ENCODE data around the gene HOMER1. TPM values are rescaled to one million over a fixed set of nuclear protein-coding genes. Genes with fewer than 3 reads are reported as not detected.

HOMER1 gene
- total RNA-seq, 1 donor from 2014 or later = 5.4 TPM

GRCh38 chr5:79474367-79475151 lies 39.4 kb downstream of the HOMER1 start:
- no peak overlapping the region for H3K4me3 ChIP-seq

GRCh38 chr5:79471556-79471955 lies 42.4 kb downstream of the HOMER1 start:
- H3K36me3 ChIP-seq = no peaks in the 10 kb centered on the region
- no peak for DNase-seq (ENCODE audit: extremely low spot score in 2 of 2)
- H3K4me3 ChIP-seq = no peak overlapping the region
- no peaks in the 10 kb centered on the region for H3K4me1 ChIP-seq
- H3K27ac ChIP-seq = no peak overlapping the region
- no peaks in the 10 kb centered on the region for H3K9me3 ChIP-seq
- H3K27me3 ChIP-seq = no peaks in the 10 kb centered on the region
- TF ChIP-seq POLR2A (IDR thresholded peaks at IDR 0.05) (no peak), POLR2AphosphoS5 (IDR thresholded peaks at IDR 0.05; ENCODE audit: insufficient read depth in 1 of 2, low read depth in 1 of 2) (no peak), CTCF (IDR thresholded peaks at IDR 0.05) (no peak)
- intact Hi-C loops (cut with DNase I) = no loop called here

More at GRCh38 chr5:79474367-79475151, 39.4 kb downstream of the HOMER1 start:
- H3K27ac ChIP-seq = no peak overlapping the region
- DNase-seq (ENCODE audit: extremely low spot score in 2 of 2) = no peak
- intact Hi-C loops (cut with DNase I) = no loop called here
- no peaks in the 10 kb centered on the region for H3K9me3 ChIP-seq
- no peaks in the 10 kb centered on the region for H3K4me1 ChIP-seq
- TF ChIP-seq POLR2AphosphoS5 (IDR thresholded peaks at IDR 0.05; ENCODE audit: insufficient read depth in 1 of 2, low read depth in 1 of 2) (no peak), CTCF (IDR thresholded peaks at IDR 0.05) (no peak), POLR2A (IDR thresholded peaks at IDR 0.05) (no peak)
- no peaks in the 10 kb centered on the region for H3K27me3 ChIP-seq
- no peaks in the 10 kb centered on the region for H3K36me3 ChIP-seq

- no peaks in the 10 kb centered on the region for H3K9me3 ChIP-seq
- H3K4me3 ChIP-seq = no peak overlapping the region
- intact Hi-C loops (cut with DNase I) = loop anchor here (10.0 kb wide), 1 partner anchor 440 kb away; no protein-coding TSS in a partner anchor
- H3K27ac ChIP-seq = no peak overlapping the region
- no peaks in the 10 kb centered on the region for H3K4me1 ChIP-seq
- TF ChIP-seq CTCF (IDR thresholded peaks at IDR 0.05) (peak in 2 of 3 experiments; percentile 5 to 39), POLR2A (IDR thresholded peaks at IDR 0.05) (no peak)
- no peaks in the 10 kb centered on the region for H3K36me3 ChIP-seq
- no peaks in the 10 kb centered on the region for H3K27me3 ChIP-seq
- no peak for DNase-seq (ENCODE audit: extremely low spot score in 2 of 2)
Observed at GRCh38 chr5:79464695-79465332, 49.1 kb downstream of the HOMER1 start.

- intact Hi-C loops (cut with DNase I) = loop anchor here (10.0 kb wide), 1 partner anchor 439 kb away; no protein-coding TSS in a partner anchor
- Histone ChIP-seq H3K4me1 (no peaks in the 10 kb centered on the region), H3K27me3 (no peaks in the 10 kb centered on the region), H3K9me3 (no peaks in the 10 kb centered on the region), H3K4me3 (no peak overlapping the region), H3K27ac (no peak overlapping the region), H3K36me3 (no peaks in the 10 kb centered on the region)
- DNase-seq (ENCODE audit: extremely low spot score in 2 of 2) = no peak
- TF ChIP-seq CTCF (IDR thresholded peaks at IDR 0.05) = no peak
- TF ChIP-seq POLR2AphosphoS5 (IDR thresholded peaks at IDR 0.05; ENCODE audit: insufficient read depth in 1 of 2, low read depth in 1 of 2) = no peak
- no peak for TF ChIP-seq POLR2A (IDR thresholded peaks at IDR 0.05)
Observed at GRCh38 chr5:79464278-79464677, 49.7 kb downstream of the HOMER1 start.

- no peak for TF ChIP-seq POLR2A (IDR thresholded peaks at IDR 0.05)
- no peak for TF ChIP-seq POLR2AphosphoS5 (IDR thresholded peaks at IDR 0.05; ENCODE audit: insufficient read depth in 1 of 2, low read depth in 1 of 2)
- TF ChIP-seq CTCF (IDR thresholded peaks at IDR 0.05) = no peak
- Histone ChIP-seq H3K4me3 (no peak overlapping the region), H3K9me3 (no peaks in the 10 kb centered on the region), H3K4me1 (no peaks in the 10 kb centered on the region), H3K36me3 (no peaks in the 10 kb centered on the region), H3K27me3 (no peaks in the 10 kb centered on the region), H3K27ac (no peak overlapping the region)
- intact Hi-C loops (cut with DNase I) = loop anchor here (10.0 kb wide), 1 partner anchor 435 kb away; no protein-coding TSS in a partner anchor
- DNase-seq (ENCODE audit: extremely low spot score in 2 of 2) = no peak
Observed at GRCh38 chr5:79459626-79460025, 54.3 kb downstream of the HOMER1 start.

All from vagina (tissue), 2 donors.